ENCODE data around the gene CCDC12.

CCDC12 gene

GRCh38 chr3:46878781-46879436 is 97.6 kb downstream of the CCDC12 start:
- in situ Hi-C loops (cut with MboI; ENCODE audit: low sequenced_read_pairs) = no loop called here

DNA sequence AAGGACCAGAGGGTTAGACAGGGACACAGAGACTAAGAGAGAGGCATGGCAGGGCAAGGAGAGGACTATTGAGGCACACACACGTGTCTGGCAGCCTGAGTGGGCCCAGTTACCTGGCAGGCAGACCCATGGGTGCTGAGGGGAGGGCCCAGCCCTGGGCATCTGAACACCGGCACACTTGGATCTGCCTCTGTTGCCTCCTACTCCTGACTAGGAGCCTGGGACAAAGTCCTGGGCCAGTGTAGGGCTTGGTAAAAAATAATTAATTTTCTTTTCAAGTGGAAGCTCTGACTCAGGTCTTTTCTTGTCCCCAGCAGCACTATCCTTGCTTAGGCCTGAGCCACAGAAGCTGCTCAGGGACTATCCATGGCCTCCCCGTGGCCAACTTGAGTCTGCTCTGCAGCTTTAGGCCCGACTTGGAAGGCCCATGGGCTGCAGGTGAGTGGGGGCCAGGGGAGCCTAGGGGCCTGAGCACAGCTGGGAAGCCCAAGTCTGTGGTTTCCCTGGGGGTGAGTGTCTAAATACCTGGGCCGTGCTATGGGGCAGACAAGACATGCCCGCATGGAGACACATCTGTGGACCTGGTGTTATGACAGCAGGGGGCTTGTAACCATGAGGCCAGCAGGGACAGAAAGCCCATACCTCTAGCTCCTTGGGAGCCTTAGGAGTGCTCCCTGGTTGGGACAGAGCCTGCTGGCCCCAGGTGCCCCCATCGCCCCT is 99.0 kb downstream of the CCDC12 start, which contains the start of gene PTH1R:
TSS of gene PTH1R (plus strand) at position 316 of the 720 bp plus-strand sequence. CDS start 5,839 bp downstream, outside the sequence.
- in situ Hi-C loops (cut with MboI; ENCODE audit: low sequenced_read_pairs) = no loop called here

- in situ Hi-C loops (cut with MboI; ENCODE audit: low sequenced_read_pairs) = no loop called here
Measured at GRCh38 chr3:46876313-46877300, 99.9 kb downstream of the CCDC12 start.

DNA sequence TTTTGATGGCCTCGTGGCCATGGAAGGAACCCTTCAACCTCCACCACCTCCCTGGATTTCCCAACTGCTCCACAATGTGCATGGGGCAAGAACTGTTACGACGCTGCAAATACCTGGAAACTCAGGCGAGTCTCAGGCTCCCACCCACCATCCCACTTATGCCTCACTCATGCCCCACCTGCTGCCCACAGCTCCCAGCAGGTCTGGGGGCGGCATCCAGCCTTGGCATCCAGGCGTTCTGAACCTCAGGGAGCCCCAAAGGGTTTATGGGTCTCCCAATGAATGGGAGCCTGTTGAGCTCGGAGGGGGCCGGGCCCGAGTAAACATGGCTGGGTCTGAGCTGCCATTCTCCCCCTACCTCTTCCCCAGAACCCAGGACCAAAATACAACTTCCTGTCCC is 101.0 kb downstream of the CCDC12 start:
- in situ Hi-C loops (cut with MboI; ENCODE audit: low sequenced_read_pairs) = no loop called here

GRCh38 chr3:46874430-46874829 is 102.1 kb downstream of the CCDC12 start:
- in situ Hi-C loops (cut with MboI; ENCODE audit: low sequenced_read_pairs) = no loop called here

GRCh38 chr3:46873521-46873920 is 103.0 kb downstream of the CCDC12 start:
- in situ Hi-C loops (cut with MboI; ENCODE audit: low sequenced_read_pairs) = no loop called here

All from HL-60/S4 treated with retinoic acid at 250 ng/mL for 4 days and 3 days (cell line).